ENCODE data around the gene TMUB1.

DNA sequence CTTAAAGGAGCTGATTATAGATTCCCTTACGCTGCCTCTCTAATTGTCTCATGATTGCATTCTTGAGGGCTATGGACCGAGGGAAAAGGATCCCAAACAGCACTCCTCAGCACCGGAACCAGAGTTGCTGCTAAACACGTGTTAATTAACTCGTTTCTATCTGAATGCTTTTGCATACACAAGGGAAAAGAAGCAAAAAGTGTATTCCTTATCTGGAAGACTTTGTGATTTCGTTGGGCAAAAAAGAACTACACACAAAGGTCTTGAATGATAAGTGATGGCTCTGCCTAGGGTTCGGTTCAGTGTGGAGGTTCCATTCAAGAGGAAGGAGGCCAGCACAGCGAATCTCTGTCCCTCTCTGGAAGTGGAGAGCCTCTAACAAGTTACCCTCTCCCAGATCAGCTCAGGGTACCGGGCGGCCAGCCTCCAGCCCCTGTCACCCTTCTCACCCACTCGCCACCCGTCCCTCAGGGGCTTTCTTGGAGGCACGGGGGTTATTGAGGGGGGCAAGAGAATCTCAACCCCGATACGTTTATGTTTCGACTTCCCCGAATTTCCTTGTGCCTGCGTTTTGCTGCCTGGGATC, 24.4 kb downstream of the TMUB1 start:
- TF ChIP-seq, protein P1, sequence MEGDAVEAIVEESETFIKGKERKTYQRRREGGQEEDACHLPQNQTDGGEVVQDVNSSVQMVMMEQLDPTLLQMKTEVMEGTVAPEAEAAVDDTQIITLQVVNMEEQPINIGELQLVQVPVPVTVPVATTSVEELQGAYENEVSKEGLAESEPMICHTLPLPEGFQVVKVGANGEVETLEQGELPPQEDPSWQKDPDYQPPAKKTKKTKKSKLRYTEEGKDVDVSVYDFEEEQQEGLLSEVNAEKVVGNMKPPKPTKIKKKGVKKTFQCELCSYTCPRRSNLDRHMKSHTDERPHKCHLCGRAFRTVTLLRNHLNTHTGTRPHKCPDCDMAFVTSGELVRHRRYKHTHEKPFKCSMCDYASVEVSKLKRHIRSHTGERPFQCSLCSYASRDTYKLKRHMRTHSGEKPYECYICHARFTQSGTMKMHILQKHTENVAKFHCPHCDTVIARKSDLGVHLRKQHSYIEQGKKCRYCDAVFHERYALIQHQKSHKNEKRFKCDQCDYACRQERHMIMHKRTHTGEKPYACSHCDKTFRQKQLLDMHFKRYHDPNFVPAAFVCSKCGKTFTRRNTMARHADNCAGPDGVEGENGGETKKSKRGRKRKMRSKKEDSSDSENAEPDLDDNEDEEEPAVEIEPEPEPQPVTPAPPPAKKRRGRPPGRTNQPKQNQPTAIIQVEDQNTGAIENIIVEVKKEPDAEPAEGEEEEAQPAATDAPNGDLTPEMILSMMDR (IDR thresholded peaks at IDR 0.05; ENCODE audit: insufficient read depth, low read length, poor library complexity, severe bottlenecking): no peak
- TF ChIP-seq EZH2phosphoT487 (conservative IDR thresholded peaks at IDR 0.05; ENCODE audit: low read length): no peak

Measured in SU-DHL-6 (cell line).